GM18507 (cell line): Measurements from ENCODE around the gene IL27RA.

Experiments
- DNase-seq: peaks from one replicate; pipeline ENCODE4 v3.0.0; 2011; ENCODE audit warnings: low read depth; ENCODE audit not compliant: insufficient read length; ENCODE audit errors: extremely low spot score
- FAIRE-seq: peaks from 2 replicates; lab custom pipeline; 2011; peaks lifted over from hg19 to GRCh38; lab: Jason Lieb, UNC

Gene IL27RA

DNA sequence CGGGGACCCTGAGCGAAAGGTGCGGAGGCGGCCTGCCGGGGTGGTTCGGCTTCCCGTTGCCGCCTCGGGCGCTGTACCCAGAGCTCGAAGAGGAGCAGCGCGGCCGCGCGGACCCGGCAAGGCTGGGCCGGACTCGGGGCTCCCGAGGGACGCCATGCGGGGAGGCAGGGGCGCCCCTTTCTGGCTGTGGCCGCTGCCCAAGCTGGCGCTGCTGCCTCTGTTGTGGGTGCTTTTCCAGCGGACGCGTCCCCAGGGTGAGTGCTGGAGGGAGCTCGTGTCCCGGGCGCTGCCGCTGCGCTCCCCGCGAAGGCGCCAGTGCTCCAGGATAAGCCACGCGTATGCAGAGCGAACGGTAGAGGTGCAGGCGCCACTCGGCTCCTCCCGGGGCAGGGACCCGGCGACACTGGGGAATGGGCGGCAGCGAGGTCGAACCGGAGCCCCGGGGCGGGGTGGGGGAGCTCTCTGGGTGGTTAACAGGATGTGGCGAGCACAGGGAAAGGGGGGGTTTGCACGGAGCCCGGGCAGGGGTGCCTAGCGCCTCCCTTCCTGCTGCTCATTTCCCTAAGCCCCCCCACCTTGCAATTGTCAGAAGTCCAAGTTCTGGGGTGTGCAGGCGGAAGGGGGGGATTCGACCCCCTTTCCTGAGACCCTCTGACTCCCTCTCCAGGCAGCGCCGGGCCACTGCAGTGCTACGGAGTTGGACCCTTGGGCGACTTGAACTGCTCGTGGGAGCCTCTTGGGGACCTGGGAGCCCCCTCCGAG is at the start of gene IL27RA:
TSS of gene IL27RA (plus strand) at position 44 of the 762 bp plus-strand sequence. CDS start at position 155, 111 bp downstream.
- FAIRE-seq: peak; percentile 77
- peak; percentile 70 for DNase-seq

- no peak for DNase-seq
- no peak for FAIRE-seq
Measured at GRCh38 chr19:13981988-13982501, 49.5 kb upstream of the IL27RA start.

DNA sequence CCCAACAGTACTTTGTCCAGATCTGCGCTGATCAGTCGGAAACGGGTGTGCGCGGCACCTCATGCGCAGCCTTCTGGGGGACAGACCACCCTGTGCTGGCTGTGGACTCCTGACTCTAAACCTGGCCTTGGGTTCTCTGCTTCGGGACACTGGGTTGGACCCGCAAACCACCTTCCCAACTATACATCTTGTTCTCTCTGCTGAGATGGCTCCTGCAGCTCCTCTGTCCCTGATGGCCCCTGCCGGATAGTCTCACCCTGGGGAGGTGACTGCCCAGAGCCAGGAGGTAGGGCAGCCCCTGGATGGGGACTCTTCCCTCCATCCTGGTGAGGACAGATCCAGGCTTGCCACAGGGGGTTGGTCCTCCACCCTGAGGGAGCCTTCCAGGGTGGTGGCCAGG is 48.8 kb upstream of the IL27RA start:
- FAIRE-seq (no peak), DNase-seq (no peak)

DNA sequence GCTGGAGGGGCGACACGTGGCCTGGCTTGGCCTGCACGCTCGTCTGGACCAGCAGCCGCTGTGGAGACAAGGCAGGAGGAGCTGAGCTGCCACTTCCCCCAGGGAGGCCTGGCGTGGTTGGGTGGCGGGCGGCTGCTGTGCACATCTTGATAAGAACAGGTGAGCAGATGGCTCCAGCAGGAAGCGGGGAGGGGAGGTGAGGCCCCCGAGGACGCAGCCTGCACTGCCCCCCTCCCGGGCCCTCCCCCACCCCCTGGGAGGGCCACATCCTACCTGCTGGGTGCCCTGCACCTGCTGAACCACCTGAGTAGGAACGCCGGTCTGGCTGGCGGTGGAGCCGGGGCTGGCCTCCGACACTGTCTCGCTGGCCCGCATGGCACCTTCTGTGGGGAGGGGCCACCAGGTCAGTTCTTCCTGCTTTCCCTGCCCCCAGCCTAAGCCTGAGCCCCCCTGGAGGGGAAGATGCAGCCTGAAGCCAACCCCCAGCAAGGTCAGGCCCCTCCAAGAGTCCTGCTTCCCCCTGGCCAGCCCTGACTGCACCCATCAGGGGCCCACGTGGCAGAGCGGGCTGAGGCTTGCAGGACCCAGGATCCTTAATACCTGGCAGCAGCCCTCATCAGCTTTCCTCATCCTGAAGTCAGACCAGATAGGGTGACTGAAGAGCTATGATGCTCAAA is 48.2 kb upstream of the IL27RA start:
- no peak for DNase-seq
- no peak for FAIRE-seq

DNA sequence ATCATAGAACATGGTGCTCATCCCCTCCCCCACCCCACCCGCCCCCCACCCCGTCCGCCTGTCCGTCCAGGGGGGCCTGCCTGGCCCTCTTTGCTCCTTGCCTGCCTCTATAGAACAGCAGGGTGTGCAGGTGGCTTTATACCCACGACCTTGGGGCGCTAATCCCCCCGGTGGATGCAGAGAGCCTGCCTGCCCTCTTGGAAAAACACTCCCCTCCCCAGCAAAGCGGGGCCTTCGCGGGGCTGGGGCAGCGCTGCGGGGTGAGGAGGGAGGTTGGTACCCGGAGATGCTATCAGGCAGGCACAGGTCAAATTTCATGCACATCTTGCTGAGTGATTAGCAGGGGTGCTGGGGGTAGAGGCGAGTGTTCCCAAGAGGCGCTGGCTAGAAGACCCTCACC is 47.4 kb upstream of the IL27RA start:
- FAIRE-seq: no peak
- DNase-seq: no peak

GRCh38 chr19:13984875-13985741 is 46.5 kb upstream of the IL27RA start:
- FAIRE-seq: peak; percentile 64
- no peak for DNase-seq

- DNase-seq: no peak
- no peak for FAIRE-seq
Measured at GRCh38 chr19:13985771-13986347, 45.7 kb upstream of the IL27RA start.

GRCh38 chr19:13986348-13986904 is 45.1 kb upstream of the IL27RA start:
- FAIRE-seq: peak; percentile 98
- peak; percentile 97 for DNase-seq

GRCh38 chr19:13987101-13987890 is 44.3 kb upstream of the IL27RA start:
- FAIRE-seq (no peak), DNase-seq (no peak)

DNA sequence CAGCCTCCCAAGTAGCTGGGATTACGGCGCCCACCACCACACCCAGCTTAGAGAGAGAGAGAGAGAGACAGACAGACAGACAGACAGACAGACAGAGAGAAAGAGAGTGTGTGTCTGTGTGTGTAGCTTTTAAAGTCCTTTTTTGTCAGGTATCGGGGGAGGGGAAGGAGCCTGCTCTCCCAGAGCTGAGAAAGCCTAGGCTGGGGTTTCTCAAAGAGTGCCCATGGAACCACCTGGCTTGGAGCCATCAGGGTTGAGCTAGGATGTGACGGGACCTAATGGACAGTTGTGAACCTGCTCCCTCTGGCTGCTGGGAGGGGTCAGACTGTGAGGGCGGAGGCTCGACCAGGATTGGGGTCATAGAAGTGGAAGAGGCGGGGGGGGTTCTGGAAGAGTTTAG is 42.1 kb upstream of the IL27RA start:
- FAIRE-seq: no peak
- DNase-seq: no peak

GRCh38 chr19:13990085-13990484 is 41.5 kb upstream of the IL27RA start:
- DNase-seq (no peak), FAIRE-seq (no peak)

- no peak for DNase-seq
- FAIRE-seq: no peak
Measured at GRCh38 chr19:13992025-13992424, 39.5 kb upstream of the IL27RA start.

DNA sequence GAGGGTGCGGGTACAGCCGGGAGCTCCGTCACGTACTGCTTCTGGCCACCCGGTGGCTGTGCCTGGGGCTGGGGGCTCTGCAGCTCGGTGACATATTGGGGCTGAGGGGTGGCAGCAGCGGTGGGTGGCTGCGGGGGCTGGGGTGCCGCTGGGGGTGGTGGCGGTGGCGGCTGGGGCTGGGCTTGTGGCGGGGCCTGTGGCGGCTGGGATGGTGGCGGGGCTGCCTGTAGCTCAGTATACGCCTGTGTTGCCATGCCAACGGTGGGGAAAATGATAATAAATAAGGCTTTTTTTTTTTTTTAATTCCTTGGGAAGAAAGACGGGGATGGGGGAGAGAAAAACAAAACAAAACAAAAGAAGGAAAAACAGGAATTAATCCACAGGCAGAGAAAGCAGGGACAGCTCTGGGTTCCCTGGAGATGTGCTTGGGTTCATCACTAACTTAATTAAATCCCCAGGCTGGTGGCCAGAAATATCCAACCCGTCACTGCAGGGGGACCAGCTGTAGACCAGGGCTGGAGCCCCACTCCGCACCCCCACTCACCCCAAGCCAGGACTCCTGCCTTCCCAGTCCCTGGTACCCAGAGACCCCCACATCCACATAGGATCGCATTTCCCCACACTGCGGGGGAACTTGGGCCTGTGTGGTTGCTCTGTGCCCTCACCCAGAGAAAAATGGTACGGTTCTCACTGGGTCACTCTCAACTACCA is 37.8 kb upstream of the IL27RA start:
- no peak for DNase-seq
- FAIRE-seq: no peak

- FAIRE-seq: no peak
- no peak for DNase-seq
Measured at GRCh38 chr19:13995017-13995728, 36.4 kb upstream of the IL27RA start.

DNA sequence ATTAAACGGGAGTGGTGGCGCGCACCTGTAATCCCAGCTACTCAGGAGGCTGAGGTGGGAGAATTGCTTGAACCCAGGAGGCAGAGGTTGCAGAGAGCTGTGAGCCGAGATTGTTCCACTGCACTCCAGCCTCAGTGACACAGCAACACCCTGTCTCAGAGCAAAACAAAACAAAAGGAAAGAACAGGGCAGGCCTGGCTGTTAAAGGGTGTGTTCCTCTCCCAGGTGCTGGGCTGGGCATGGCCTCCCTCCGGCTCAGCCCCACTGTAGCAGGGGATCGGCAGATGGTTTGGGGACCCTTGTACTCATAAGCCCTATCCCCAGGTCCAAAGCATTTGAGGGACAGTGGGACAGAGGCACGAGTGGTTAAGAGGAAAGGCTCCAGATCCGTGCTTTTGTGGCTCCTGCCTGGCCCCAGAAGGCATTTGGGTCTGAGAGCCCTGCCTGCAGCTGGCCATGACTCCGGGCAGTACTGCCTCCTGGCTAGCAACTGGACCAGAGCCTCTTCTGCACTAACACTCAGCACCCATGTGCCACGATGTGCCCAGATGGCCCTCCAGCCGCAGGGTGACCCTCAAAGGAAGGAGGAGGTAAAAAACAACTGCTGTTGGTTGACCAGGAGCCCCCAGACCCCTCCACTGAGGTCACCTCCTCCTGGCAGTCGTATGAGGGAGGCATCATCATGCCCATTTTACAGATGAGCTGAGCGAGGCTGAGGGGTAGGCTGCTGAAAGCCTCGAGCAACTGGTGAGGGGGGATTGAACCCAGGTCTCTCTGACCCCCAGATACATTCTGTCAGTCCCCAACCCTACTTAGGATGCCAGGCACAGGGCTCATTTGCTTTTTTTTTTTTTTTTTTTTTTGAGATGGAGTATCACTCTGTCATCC is 35.4 kb upstream of the IL27RA start:
- FAIRE-seq: no peak
- no peak for DNase-seq

GRCh38 chr19:13996928-13997630 is 34.5 kb upstream of the IL27RA start:
- DNase-seq: no peak
- FAIRE-seq: no peak
